Panc1 (cell line): ENCODE data around the gene TBC1D13. TPM values are rescaled to one million over a fixed set of nuclear protein-coding genes. Genes with fewer than 3 reads are reported as not detected.

Source experiments
- ATAC-seq: fragments of 200-7000 bp; cut with Tn5 transposase; 2 replicates; pipeline ENCODE4 v1.9.1; 2020; ENCODE audit warnings: mild to moderate bottlenecking, moderate library complexity
- BruUV-seq: library from RNA; stranded (reverse); fragments of 400-500 nt; replicated peaks from 2 replicates; lab custom pipeline; 2021; lab: Mats Ljungman, UMichigan
- CTCF ChIA-PET: fragments of 300-600 bp; sonication (Branson Sonifier 250); formaldehyde crosslinking; loops from one replicate; lab custom pipeline; 2022; ENCODE audit warnings: antibody characterized with exemption; lab: Charles Lee
- POLR2A ChIA-PET: fragments of 300-600 bp; sonication (Branson Sonifier 250); formaldehyde crosslinking; loops from one replicate; lab custom pipeline; 2022; ENCODE audit warnings: antibody characterized with exemption; lab: Charles Lee
- DNase-seq: peaks from one replicate; pipeline ENCODE4 v3.0.0-alpha.2; 2010; ENCODE audit warnings: low read depth, low spot score
- H3K27ac ChIP-seq: 2 replicates; pipeline ENCODE4 v1.5.1; 2011; ENCODE audit warnings: mild to moderate bottlenecking, low read length, inconsistent platforms
- H3K27me3 ChIP-seq: fragments of 200-500 bp; sonication (Bioruptor generic); 2 replicates; pipeline ENCODE4 v1.6.0; 2014; ENCODE audit warnings: low read length, inconsistent platforms; ENCODE audit not compliant: control insufficient read depth, insufficient read depth
- H3K36me3 ChIP-seq: fragments of 200-500 bp; sonication (Bioruptor generic); 2 replicates; pipeline ENCODE4 v1.5.1; 2014; ENCODE audit warnings: inconsistent platforms, mild to moderate bottlenecking, low read length, moderate library complexity; ENCODE audit not compliant: control insufficient read depth, insufficient read depth
- H3K4me1 ChIP-seq: 2 replicates; pipeline ENCODE4 v1.5.1; 2011; ENCODE audit warnings: inconsistent platforms, mild to moderate bottlenecking, low read length, moderate library complexity; ENCODE audit not compliant: control insufficient read depth, insufficient read depth
- H3K4me3 ChIP-seq, 2 experiments: 2 replicates each; pipeline ENCODE4 v1.5.1; 2011 to 2012; ENCODE audit warnings: low read depth in 2 of 2, low read length in 2 of 2, mild to moderate bottlenecking in 2 of 2, inconsistent platforms in 1 of 2, moderate library complexity in 1 of 2
- H3K9me3 ChIP-seq: fragments of 200-500 bp; sonication (Bioruptor generic); 2 replicates; pipeline ENCODE4 v1.5.1; 2014; ENCODE audit warnings: low read depth, mild to moderate bottlenecking, inconsistent platforms, low read length, moderate library complexity; ENCODE audit not compliant: control insufficient read depth, insufficient read depth
- CTCF ChIP-seq: fragments of 450-650 bp; IDR thresholded peaks from 2 replicates; pipeline ENCODE4 v1.5.1; 2017; ENCODE audit warnings: mild to moderate bottlenecking
- POLR2AphosphoS5 ChIP-seq: IDR thresholded peaks from 2 replicates; pipeline ENCODE4 v1.6.1; 2012; ENCODE audit warnings: mild to moderate bottlenecking, low read depth, low read length, moderate library complexity
- REST ChIP-seq, 2 experiments: IDR thresholded peaks; 2 replicates each; pipeline ENCODE4 v1.6.1; 2011 to 2012; ENCODE audit warnings: low read depth in 2 of 2, control low read depth in 1 of 2, low read length in 1 of 2, mild to moderate bottlenecking in 1 of 2, moderate library complexity in 1 of 2; ENCODE audit not compliant: insufficient read depth in 1 of 2
- SIN3A ChIP-seq: IDR thresholded peaks from 2 replicates; pipeline ENCODE4 v1.6.1; 2012; ENCODE audit warnings: low read depth, mild to moderate bottlenecking, low read length, moderate library complexity, borderline replicate concordance; ENCODE audit not compliant: insufficient read depth
- TCF7L2 ChIP-seq: IDR thresholded peaks from 2 replicates; pipeline ENCODE4 v1.6.1; 2011; ENCODE audit warnings: mild to moderate bottlenecking, low read depth, low read length, inconsistent platforms
- in situ Hi-C: cut with HindIII; loops from 2 replicates; pipeline ENCODE4 v1.10.0; 2016; ENCODE audit warnings: low sequenced_read_pairs, low pct_unique_long_range_greater_than_20kb
- intact Hi-C: fragments of 100-400 bp; cut with micrococcal nuclease; formaldehyde crosslinking; loops from one replicate; pipeline ENCODE4 v1.10.0; 2022; ENCODE audit not compliant: unreplicated experiment
- total RNA-seq: library from RNA; stranded (reverse); gene quantifications from one replicate; pipeline ENCODE4 v1.2.1, GENCODE V29; 2021; ENCODE audit not compliant: unreplicated experiment

TBC1D13 gene
- total RNA-seq, 1 experiment from 2014 or later, result 21.3 TPM

GRCh38 chr9:128787659-128788058, 606 bp downstream of the TBC1D13 start:
- in situ Hi-C loops, result no loop called here
- intact Hi-C loops, result no loop called here
- no peaks in the 10 kb centered on the region for H3K9me3 ChIP-seq
- DNase-seq (no peak), ATAC-seq (no peak)
- CTCF ChIA-PET, result no interaction called here
- TF ChIP-seq POLR2AphosphoS5 (no peak), TCF7L2 (no peak), SIN3A (no peak), CTCF (no peak), REST (IDR thresholded peaks at IDR 0.05; ENCODE audit: insufficient read depth in 1 of 2, low read depth in 2 of 2, low read length in 1 of 2) (no peak)
- H3K36me3 ChIP-seq, result no peaks in the 10 kb centered on the region; the same call in 1 of the 2 replicates
- H3K27me3 ChIP-seq, result no peaks in the 10 kb centered on the region
- POLR2A ChIA-PET, result no interaction called here
- peak overlapping the region; percentile 73 to 75 for H3K4me3 ChIP-seq
- BruUV-seq, result no TSS peak
- H3K4me1 ChIP-seq, result peaks cover 10% of the 10 kb centered on the region
- H3K27ac ChIP-seq, result peak overlapping the region; percentile 66; the same call in 1 of the 2 replicates

GRCh38 chr9:128788445-128788844, 1.4 kb downstream of the TBC1D13 start:
- CTCF ChIA-PET, result interaction anchor here (1.0 kb wide), 1 partner anchor 55 kb away, joined by 3 read pairs; no protein-coding TSS in a partner anchor
- ATAC-seq (no peak), DNase-seq (no peak)
- intact Hi-C loops (no loop called here), in situ Hi-C loops (no loop called here)
- TF ChIP-seq POLR2AphosphoS5, result no peak
- TF ChIP-seq TCF7L2, result no peak
- Histone ChIP-seq H3K4me3 (peak overlapping the region in 1 of 2 experiments; percentile 75; a peak in 1 of 4 replicates), H3K27me3 (no peaks in the 10 kb centered on the region), H3K27ac (no peak overlapping the region), H3K4me1 (peaks cover 10% of the 10 kb centered on the region), H3K36me3 (no peaks in the 10 kb centered on the region; the same call in 1 of the 2 replicates), H3K9me3 (no peaks in the 10 kb centered on the region)
- BruUV-seq, result no TSS peak
- POLR2A ChIA-PET, result no interaction called here

GRCh38 chr9:128790536-128790935, 3.5 kb downstream of the TBC1D13 start:
- no peak overlapping the region for H3K27ac ChIP-seq
- TF ChIP-seq TCF7L2 (no peak), SIN3A (no peak), REST (IDR thresholded peaks at IDR 0.05; ENCODE audit: insufficient read depth in 1 of 2, low read depth in 2 of 2, low read length in 1 of 2) (no peak), CTCF (no peak), POLR2AphosphoS5 (no peak)
- no peaks in the 10 kb centered on the region; the same call in 1 of the 2 replicates for H3K36me3 ChIP-seq
- in situ Hi-C loops (no loop called here), intact Hi-C loops (no loop called here)
- BruUV-seq, result no TSS peak
- H3K27me3 ChIP-seq, result no peaks in the 10 kb centered on the region
- no peak overlapping the region for H3K4me3 ChIP-seq
- DNase-seq (no peak), ATAC-seq (no peak)
- peaks cover 10% of the 10 kb centered on the region for H3K4me1 ChIP-seq
- ChIA-PET CTCF (no interaction called here), POLR2A (no interaction called here)
- H3K9me3 ChIP-seq, result no peaks in the 10 kb centered on the region
